ENCODE data around the gene WDFY3.

The WDFY3 gene

DNA sequence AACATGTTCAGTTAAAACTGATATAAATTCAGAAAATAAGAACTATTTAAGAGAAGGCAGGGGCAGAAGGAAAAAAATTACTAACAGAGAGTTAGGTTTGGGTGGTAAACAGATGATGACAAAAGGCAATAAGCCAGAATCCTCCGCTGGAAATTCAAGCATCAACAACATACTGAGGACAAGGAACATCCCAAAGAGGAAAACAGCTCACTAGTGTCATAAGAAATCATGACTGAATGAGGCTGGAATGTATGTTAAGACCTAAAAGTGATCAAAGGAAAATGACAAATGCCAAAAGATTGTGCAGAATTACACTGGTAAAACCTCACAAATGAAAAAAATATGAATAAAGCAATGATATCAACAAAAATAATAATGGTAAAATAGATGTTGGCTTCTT, 88.4 kb downstream of the WDFY3 start:
- Histone ChIP-seq H3K4me2 (ENCODE audit: low read length) (no peak overlapping the region), H3K79me2 (no peaks in the 10 kb centered on the region), H3K27ac (no peak overlapping the region), H3K27me3 (ENCODE audit: control insufficient read depth, insufficient read depth, low read length) (no peaks in the 10 kb centered on the region), H3K36me3 (ENCODE audit: control insufficient read depth, insufficient read depth, low read length) (no peaks in the 10 kb centered on the region), H2AFZ (no peak overlapping the region), H3K4me1 (peaks cover 2% of the 10 kb centered on the region), H3K4me3 (ENCODE audit: low read depth, low read length) (no peak overlapping the region), H3K9me3 (ENCODE audit: control insufficient read depth, low read length) (no peaks in the 10 kb centered on the region), H3K9ac (no peak overlapping the region)
- TF ChIP-seq, protein P1, sequence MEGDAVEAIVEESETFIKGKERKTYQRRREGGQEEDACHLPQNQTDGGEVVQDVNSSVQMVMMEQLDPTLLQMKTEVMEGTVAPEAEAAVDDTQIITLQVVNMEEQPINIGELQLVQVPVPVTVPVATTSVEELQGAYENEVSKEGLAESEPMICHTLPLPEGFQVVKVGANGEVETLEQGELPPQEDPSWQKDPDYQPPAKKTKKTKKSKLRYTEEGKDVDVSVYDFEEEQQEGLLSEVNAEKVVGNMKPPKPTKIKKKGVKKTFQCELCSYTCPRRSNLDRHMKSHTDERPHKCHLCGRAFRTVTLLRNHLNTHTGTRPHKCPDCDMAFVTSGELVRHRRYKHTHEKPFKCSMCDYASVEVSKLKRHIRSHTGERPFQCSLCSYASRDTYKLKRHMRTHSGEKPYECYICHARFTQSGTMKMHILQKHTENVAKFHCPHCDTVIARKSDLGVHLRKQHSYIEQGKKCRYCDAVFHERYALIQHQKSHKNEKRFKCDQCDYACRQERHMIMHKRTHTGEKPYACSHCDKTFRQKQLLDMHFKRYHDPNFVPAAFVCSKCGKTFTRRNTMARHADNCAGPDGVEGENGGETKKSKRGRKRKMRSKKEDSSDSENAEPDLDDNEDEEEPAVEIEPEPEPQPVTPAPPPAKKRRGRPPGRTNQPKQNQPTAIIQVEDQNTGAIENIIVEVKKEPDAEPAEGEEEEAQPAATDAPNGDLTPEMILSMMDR (IDR thresholded peaks at IDR 0.05) = no peak

DNA sequence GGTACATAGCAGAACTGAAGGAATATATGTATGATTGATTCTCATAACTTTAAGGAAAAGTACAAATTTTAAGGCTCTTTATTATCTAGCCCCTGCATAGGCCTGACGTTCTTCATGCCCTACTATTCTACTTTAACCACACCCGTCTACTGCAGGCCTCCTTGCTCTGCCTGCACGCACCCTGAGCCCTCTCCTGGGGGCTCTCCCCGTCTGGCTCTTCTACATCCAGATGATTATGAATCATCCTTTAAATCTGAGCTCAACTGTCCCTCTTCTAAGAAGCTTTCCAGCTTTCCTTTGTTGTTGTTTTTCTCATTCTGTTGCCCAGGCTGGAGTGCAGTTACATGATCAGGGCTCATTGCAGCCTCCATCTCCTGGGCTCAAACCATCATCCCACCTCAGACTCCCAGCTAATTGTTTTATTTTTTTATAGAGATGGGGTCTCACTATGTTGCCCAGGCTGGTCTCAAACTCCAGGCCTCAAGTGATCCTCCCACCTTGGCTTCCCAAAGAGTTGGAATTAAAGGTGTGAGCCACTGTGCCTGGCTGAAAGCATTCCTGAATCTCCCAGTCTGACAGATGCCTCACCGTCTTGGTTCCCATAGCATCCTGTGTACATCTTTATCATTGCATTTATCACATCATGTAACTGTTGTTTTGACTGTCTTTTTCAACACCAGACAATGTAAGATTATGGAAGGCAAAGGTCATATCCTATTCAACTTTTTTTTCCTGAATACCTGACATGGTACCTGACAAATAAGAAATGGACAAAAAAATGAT, 89.2 kb downstream of the WDFY3 start:
- H3K4me3 ChIP-seq (ENCODE audit: low read depth, low read length) = no peak overlapping the region
- H2AFZ ChIP-seq = no peak overlapping the region
- no peaks in the 10 kb centered on the region for H3K79me2 ChIP-seq
- no peak overlapping the region for H3K27ac ChIP-seq
- no peaks in the 10 kb centered on the region for H3K9me3 ChIP-seq (ENCODE audit: control insufficient read depth, low read length)
- no peaks in the 10 kb centered on the region for H3K27me3 ChIP-seq (ENCODE audit: control insufficient read depth, insufficient read depth, low read length)
- TF ChIP-seq, protein P1 (IDR thresholded peaks at IDR 0.05) = no peak
- H3K4me2 ChIP-seq (ENCODE audit: low read length) = no peak overlapping the region
- peaks cover 2% of the 10 kb centered on the region for H3K4me1 ChIP-seq
- no peak overlapping the region for H3K9ac ChIP-seq
- no peaks in the 10 kb centered on the region for H3K36me3 ChIP-seq (ENCODE audit: control insufficient read depth, insufficient read depth, low read length)

- H3K27me3 ChIP-seq (ENCODE audit: control insufficient read depth, insufficient read depth, low read length) = no peaks in the 10 kb centered on the region
- no peak overlapping the region for H2AFZ ChIP-seq
- no peak overlapping the region for H3K9ac ChIP-seq
- H3K4me3 ChIP-seq (ENCODE audit: low read depth, low read length) = no peak overlapping the region
- no peaks in the 10 kb centered on the region for H3K79me2 ChIP-seq
- H3K4me2 ChIP-seq (ENCODE audit: low read length) = no peak overlapping the region
- TF ChIP-seq, protein P1 (IDR thresholded peaks at IDR 0.05) = no peak
- no peak overlapping the region for H3K27ac ChIP-seq
- H3K36me3 ChIP-seq (ENCODE audit: control insufficient read depth, insufficient read depth, low read length) = no peaks in the 10 kb centered on the region
- H3K4me1 ChIP-seq = peaks cover 2% of the 10 kb centered on the region
- no peaks in the 10 kb centered on the region for H3K9me3 ChIP-seq (ENCODE audit: control insufficient read depth, low read length)
Observed at GRCh38 chr4:84875636-84876371, 90.7 kb downstream of the WDFY3 start.

GRCh38 chr4:84874619-84875018, 91.9 kb downstream of the WDFY3 start:
- Histone ChIP-seq H3K4me1 (peaks cover 2% of the 10 kb centered on the region), H3K4me3 (ENCODE audit: low read depth, low read length) (no peak overlapping the region), H3K79me2 (no peaks in the 10 kb centered on the region), H3K9ac (no peak overlapping the region), H3K27me3 (ENCODE audit: control insufficient read depth, insufficient read depth, low read length) (no peaks in the 10 kb centered on the region), H3K27ac (no peak overlapping the region), H3K9me3 (ENCODE audit: control insufficient read depth, low read length) (no peaks in the 10 kb centered on the region), H3K36me3 (ENCODE audit: control insufficient read depth, insufficient read depth, low read length) (no peaks in the 10 kb centered on the region), H2AFZ (no peak overlapping the region), H3K4me2 (ENCODE audit: low read length) (no peak overlapping the region)
- TF ChIP-seq, protein P1 (IDR thresholded peaks at IDR 0.05) = no peak
